Astrocyte (in vitro differentiated cells and primary cell): ENCODE results near the gene CEP57.

ENCODE experiments used
- CTCF ChIP-seq: IDR thresholded peaks from 2 replicates; pipeline ENCODE4 v1.5.1; 2011; ENCODE audit warnings: low read depth, mild to moderate bottlenecking, inconsistent platforms, low read length, moderate library complexity; ENCODE audit not compliant: insufficient read depth
- EZH2 ChIP-seq: IDR thresholded peaks from 2 replicates; pipeline ENCODE4 v1.6.1; 2012; ENCODE audit warnings: mild to moderate bottlenecking, low read length, inconsistent platforms; ENCODE audit not compliant: insufficient read depth

GRCh38 chr11:95853862-95854261 lies 63.6 kb downstream of the CEP57 start:
- no peak for TF ChIP-seq CTCF
- TF ChIP-seq EZH2, result no peak
